Thyroid gland (tissue), 4 donors: ENCODE results near the gene GRM1.

Source experiments
- POLR2A ChIP-seq, 2 donors: fragments of 450-650 bp; IDR thresholded peaks; one replicate each; pipeline ENCODE4 v1.6.1; 2017; ENCODE audit warnings: antibody characterized with exemption in 2 of 2, mild to moderate bottlenecking in 2 of 2, moderate library complexity in 1 of 2
- TF ChIP-seq, protein P1 (sequence below), 6 experiments: fragments of 200-600 bp in 3 of 6; fragments of 450-650 bp in 3 of 6; sonication (generic) in 3 of 6; IDR thresholded peaks; one replicate each; pipeline ENCODE4 v1.5.1; 2016 to 2019; ENCODE audit warnings: antibody characterized with exemption in 6 of 6, mild to moderate bottlenecking in 2 of 6, inconsistent platforms in 1 of 6, moderate library complexity in 1 of 6

GRCh38 chr6:146389740-146390139 lies 360.9 kb downstream of the GRM1 start:
- TF ChIP-seq, protein P1, sequence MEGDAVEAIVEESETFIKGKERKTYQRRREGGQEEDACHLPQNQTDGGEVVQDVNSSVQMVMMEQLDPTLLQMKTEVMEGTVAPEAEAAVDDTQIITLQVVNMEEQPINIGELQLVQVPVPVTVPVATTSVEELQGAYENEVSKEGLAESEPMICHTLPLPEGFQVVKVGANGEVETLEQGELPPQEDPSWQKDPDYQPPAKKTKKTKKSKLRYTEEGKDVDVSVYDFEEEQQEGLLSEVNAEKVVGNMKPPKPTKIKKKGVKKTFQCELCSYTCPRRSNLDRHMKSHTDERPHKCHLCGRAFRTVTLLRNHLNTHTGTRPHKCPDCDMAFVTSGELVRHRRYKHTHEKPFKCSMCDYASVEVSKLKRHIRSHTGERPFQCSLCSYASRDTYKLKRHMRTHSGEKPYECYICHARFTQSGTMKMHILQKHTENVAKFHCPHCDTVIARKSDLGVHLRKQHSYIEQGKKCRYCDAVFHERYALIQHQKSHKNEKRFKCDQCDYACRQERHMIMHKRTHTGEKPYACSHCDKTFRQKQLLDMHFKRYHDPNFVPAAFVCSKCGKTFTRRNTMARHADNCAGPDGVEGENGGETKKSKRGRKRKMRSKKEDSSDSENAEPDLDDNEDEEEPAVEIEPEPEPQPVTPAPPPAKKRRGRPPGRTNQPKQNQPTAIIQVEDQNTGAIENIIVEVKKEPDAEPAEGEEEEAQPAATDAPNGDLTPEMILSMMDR (IDR thresholded peaks at IDR 0.05), result no peak
- TF ChIP-seq POLR2A (IDR thresholded peaks at IDR 0.05), result no peak
